ES-I3 (cell line): Measurements from ENCODE around the gene PCGF5.
"Not testable (repeated sequence)": the region's sequence is repeated elsewhere in the genome, so short reads cannot be mapped to it uniquely, and the experiment has no call there.

Source experiments
- H3K36me3 ChIP-seq: 2 replicates; pipeline ENCODE4 v1.6.1; 2013; ENCODE audit warnings: mild to moderate bottlenecking, low read length, control low read depth, moderate library complexity; ENCODE audit not compliant: insufficient read depth
- H3K4me1 ChIP-seq: 2 replicates; pipeline ENCODE4 v1.6.1; 2013; ENCODE audit warnings: mild to moderate bottlenecking, control low read depth, low read length; ENCODE audit not compliant: insufficient read depth
- H3K9ac ChIP-seq: 2 replicates; pipeline ENCODE4 v1.6.1; 2013; ENCODE audit warnings: low read depth, mild to moderate bottlenecking, low read length, moderate library complexity
- H3K9me3 ChIP-seq: 2 replicates; pipeline ENCODE4 v1.6.1; 2013; ENCODE audit warnings: mild to moderate bottlenecking, low read length, moderate library complexity; ENCODE audit not compliant: control insufficient read depth, insufficient read depth

PCGF5 gene

GRCh38 chr10:91311601-91312381 lies 91.3 kb downstream of the PCGF5 start:
- Histone ChIP-seq H3K36me3 (no peaks in the 10 kb centered on the region), H3K4me1 (no peaks in the 10 kb centered on the region), H3K9me3 (no peaks in the 10 kb centered on the region), H3K9ac (no peak overlapping the region)

GRCh38 chr10:91312382-91312733 lies 91.9 kb downstream of the PCGF5 start:
- H3K4me1 ChIP-seq: no peaks in the 10 kb centered on the region
- H3K9me3 ChIP-seq: no peaks in the 10 kb centered on the region
- H3K36me3 ChIP-seq: no peaks in the 10 kb centered on the region
- H3K9ac ChIP-seq: no peak overlapping the region

GRCh38 chr10:91313796-91314485 lies 93.5 kb downstream of the PCGF5 start:
- Histone ChIP-seq H3K9ac (no peak overlapping the region), H3K9me3 (no peaks in the 10 kb centered on the region), H3K36me3 (no peaks in the 10 kb centered on the region), H3K4me1 (no peaks in the 10 kb centered on the region)

GRCh38 chr10:91316486-91316885 lies 96.0 kb downstream of the PCGF5 start:
- H3K4me1 ChIP-seq: no peaks in the 10 kb centered on the region
- H3K9me3 ChIP-seq: no peaks in the 10 kb centered on the region
- H3K36me3 ChIP-seq: no peaks in the 10 kb centered on the region
- H3K9ac ChIP-seq: no peak overlapping the region

GRCh38 chr10:91317541-91317940 lies 97.1 kb downstream of the PCGF5 start:
- no peak overlapping the region for H3K9ac ChIP-seq
- H3K9me3 ChIP-seq: no peaks in the 10 kb centered on the region
- no peaks in the 10 kb centered on the region for H3K36me3 ChIP-seq
- H3K4me1 ChIP-seq: no peaks in the 10 kb centered on the region

- Histone ChIP-seq H3K4me1 (no peaks in the 10 kb centered on the region), H3K36me3 (no peaks in the 10 kb centered on the region), H3K9ac (no peak overlapping the region)
These were observed 98.9 kb downstream of the PCGF5 start for GRCh38 chr10:91319336-91319735.

GRCh38 chr10:91323293-91323905 lies 102.9 kb downstream of the PCGF5 start:
- not testable (repeated sequence) for H3K9ac ChIP-seq

More at GRCh38 chr10:91319336-91319735, 98.9 kb downstream of the PCGF5 start:
- H3K9me3 ChIP-seq: no peaks in the 10 kb centered on the region

GRCh38 chr10:91328320-91328984 lies 108.0 kb downstream of the PCGF5 start:
- H3K9me3 ChIP-seq: peaks cover 4% of the 10 kb centered on the region; the same call in 1 of the 2 replicates
- no peaks in the 10 kb centered on the region for H3K4me1 ChIP-seq
- no peaks in the 10 kb centered on the region for H3K36me3 ChIP-seq
- H3K9ac ChIP-seq: no peak overlapping the region

More at GRCh38 chr10:91323293-91323905, 102.9 kb downstream of the PCGF5 start:
- H3K9me3 ChIP-seq, H3K4me1 ChIP-seq, H3K36me3 ChIP-seq: not testable (repeated sequence)
